Measurements from ENCODE around the gene ATP10D. TPM values are rescaled to one million over a fixed set of nuclear protein-coding genes. Genes with fewer than 3 reads are reported as not detected.
A peak's percentile ranks its signal among the peaks of the same experiment; 100 is the strongest.

The ATP10D gene
- total RNA-seq, 1 donor from 2014 or later: 25.3 TPM

GRCh38 chr4:47621181-47621580 is 136.1 kb downstream of the ATP10D start:
- Histone ChIP-seq H3K36me3 (no peaks in the 10 kb centered on the region), H3K9me3 (no peaks in the 10 kb centered on the region), H3K27me3 (no peaks in the 10 kb centered on the region), H3K27ac (no peak overlapping the region), H3K4me3 (no peak overlapping the region), H3K4me1 (no peaks in the 10 kb centered on the region)
- intact Hi-C loops (cut with DNase I): no loop called here
- DNase-seq (ENCODE audit: extremely low spot score in 2 of 2): no peak
- TF ChIP-seq POLR2AphosphoS5 (IDR thresholded peaks at IDR 0.05; ENCODE audit: insufficient read depth in 1 of 2, low read depth in 1 of 2): no peak
- no peak for TF ChIP-seq POLR2A (IDR thresholded peaks at IDR 0.05)
- no peak for TF ChIP-seq CTCF (IDR thresholded peaks at IDR 0.05)

DNA sequence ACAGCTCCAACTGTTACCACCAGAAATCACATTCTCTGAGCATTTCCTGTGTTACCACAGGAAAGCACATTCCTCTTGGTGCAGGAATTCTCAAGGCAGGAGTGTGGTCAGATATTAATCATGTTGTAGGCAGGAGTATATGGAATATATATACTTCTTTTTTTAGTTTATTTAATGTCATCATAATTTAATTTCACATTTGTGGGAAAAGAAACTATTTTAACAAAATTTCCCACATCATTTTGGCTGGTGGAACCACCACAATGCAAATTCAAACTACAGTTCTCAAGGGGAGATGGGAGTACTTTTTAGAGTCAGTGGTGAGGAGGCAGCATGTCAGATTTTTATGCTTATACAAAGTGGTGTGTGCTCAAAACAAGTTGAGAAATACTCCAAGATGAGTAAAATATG is 139.0 kb downstream of the ATP10D start:
- Histone ChIP-seq H3K4me1 (no peaks in the 10 kb centered on the region), H3K4me3 (no peak overlapping the region), H3K27ac (no peak overlapping the region), H3K36me3 (no peaks in the 10 kb centered on the region), H3K27me3 (no peaks in the 10 kb centered on the region), H3K9me3 (no peaks in the 10 kb centered on the region)
- DNase-seq (ENCODE audit: extremely low spot score in 2 of 2): no peak
- intact Hi-C loops (cut with DNase I): no loop called here
- TF ChIP-seq CTCF (IDR thresholded peaks at IDR 0.05): no peak
- TF ChIP-seq POLR2AphosphoS5 (IDR thresholded peaks at IDR 0.05; ENCODE audit: insufficient read depth in 1 of 2, low read depth in 1 of 2): no peak
- TF ChIP-seq POLR2A (IDR thresholded peaks at IDR 0.05): no peak

DNA sequence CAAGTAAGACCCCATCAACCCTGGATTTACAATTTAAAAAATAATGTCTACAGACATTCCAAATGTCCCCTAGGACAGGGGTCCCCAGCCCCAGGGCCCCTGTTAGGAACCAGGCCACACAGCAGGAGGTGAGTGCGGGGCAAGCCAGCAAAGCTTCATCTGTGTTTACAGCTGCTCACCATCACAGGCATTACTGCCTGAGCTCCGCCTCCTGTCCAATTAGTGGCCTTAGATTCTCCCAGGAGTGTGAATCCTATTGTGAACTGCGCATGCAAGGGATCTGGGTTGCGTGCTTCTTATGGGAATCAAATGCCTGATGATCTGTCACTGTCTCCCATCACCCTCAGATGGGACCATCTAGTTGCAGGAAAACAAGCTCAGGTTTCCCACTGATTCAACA is 146.1 kb downstream of the ATP10D start:
- Histone ChIP-seq H3K27ac (peak overlapping the region; percentile 60), H3K36me3 (no peaks in the 10 kb centered on the region), H3K4me1 (no peaks in the 10 kb centered on the region), H3K4me3 (no peak overlapping the region), H3K9me3 (no peaks in the 10 kb centered on the region), H3K27me3 (no peaks in the 10 kb centered on the region)
- DNase-seq (ENCODE audit: extremely low spot score in 2 of 2): no peak
- intact Hi-C loops (cut with DNase I): no loop called here
- TF ChIP-seq CTCF (IDR thresholded peaks at IDR 0.05): no peak
- TF ChIP-seq POLR2AphosphoS5 (IDR thresholded peaks at IDR 0.05; ENCODE audit: insufficient read depth in 1 of 2, low read depth in 1 of 2): no peak
- no peak for TF ChIP-seq POLR2A (IDR thresholded peaks at IDR 0.05)

GRCh38 chr4:47639531-47639930 is 154.5 kb downstream of the ATP10D start:
- no peaks in the 10 kb centered on the region for H3K9me3 ChIP-seq
- H3K4me1 ChIP-seq: peaks cover 7% of the 10 kb centered on the region
- intact Hi-C loops (cut with DNase I): no loop called here
- no peak for TF ChIP-seq POLR2AphosphoS5 (IDR thresholded peaks at IDR 0.05; ENCODE audit: insufficient read depth in 1 of 2, low read depth in 1 of 2)
- TF ChIP-seq CTCF (IDR thresholded peaks at IDR 0.05): no peak
- TF ChIP-seq POLR2A (IDR thresholded peaks at IDR 0.05): no peak
- DNase-seq (ENCODE audit: extremely low spot score in 2 of 2): no peak
- H3K27me3 ChIP-seq: no peaks in the 10 kb centered on the region
- H3K27ac ChIP-seq: no peak overlapping the region
- no peak overlapping the region for H3K4me3 ChIP-seq
- no peaks in the 10 kb centered on the region for H3K36me3 ChIP-seq

GRCh38 chr4:47640911-47641310 is 155.8 kb downstream of the ATP10D start:
- DNase-seq (ENCODE audit: extremely low spot score in 2 of 2): no peak
- no peak for TF ChIP-seq POLR2A (IDR thresholded peaks at IDR 0.05)
- TF ChIP-seq POLR2AphosphoS5 (IDR thresholded peaks at IDR 0.05; ENCODE audit: insufficient read depth in 1 of 2, low read depth in 1 of 2): no peak
- no peak for TF ChIP-seq CTCF (IDR thresholded peaks at IDR 0.05)
- intact Hi-C loops (cut with DNase I): no loop called here
- no peaks in the 10 kb centered on the region for H3K36me3 ChIP-seq
- H3K27ac ChIP-seq: no peak overlapping the region
- H3K27me3 ChIP-seq: no peaks in the 10 kb centered on the region
- H3K4me1 ChIP-seq: peaks cover 7% of the 10 kb centered on the region
- no peaks in the 10 kb centered on the region for H3K9me3 ChIP-seq
- H3K4me3 ChIP-seq: no peak overlapping the region
